Stimulated activated CD4-positive, alpha-beta T cell treated with anti-CD3 and anti-CD28 coated beads, Interleukin-15, amount 100 ng/mL, for 24 hours (primary cell): ENCODE data around the gene ITPKC.

ENCODE experiments used
- DNase-seq: peaks from one replicate; pipeline ENCODE4 v3.0.0-alpha.2; 2020

Gene ITPKC

GRCh38 chr19:40690693-40691420, 26.1 kb upstream of the ITPKC start:
- DNase-seq, result peak; percentile 93

DNA sequence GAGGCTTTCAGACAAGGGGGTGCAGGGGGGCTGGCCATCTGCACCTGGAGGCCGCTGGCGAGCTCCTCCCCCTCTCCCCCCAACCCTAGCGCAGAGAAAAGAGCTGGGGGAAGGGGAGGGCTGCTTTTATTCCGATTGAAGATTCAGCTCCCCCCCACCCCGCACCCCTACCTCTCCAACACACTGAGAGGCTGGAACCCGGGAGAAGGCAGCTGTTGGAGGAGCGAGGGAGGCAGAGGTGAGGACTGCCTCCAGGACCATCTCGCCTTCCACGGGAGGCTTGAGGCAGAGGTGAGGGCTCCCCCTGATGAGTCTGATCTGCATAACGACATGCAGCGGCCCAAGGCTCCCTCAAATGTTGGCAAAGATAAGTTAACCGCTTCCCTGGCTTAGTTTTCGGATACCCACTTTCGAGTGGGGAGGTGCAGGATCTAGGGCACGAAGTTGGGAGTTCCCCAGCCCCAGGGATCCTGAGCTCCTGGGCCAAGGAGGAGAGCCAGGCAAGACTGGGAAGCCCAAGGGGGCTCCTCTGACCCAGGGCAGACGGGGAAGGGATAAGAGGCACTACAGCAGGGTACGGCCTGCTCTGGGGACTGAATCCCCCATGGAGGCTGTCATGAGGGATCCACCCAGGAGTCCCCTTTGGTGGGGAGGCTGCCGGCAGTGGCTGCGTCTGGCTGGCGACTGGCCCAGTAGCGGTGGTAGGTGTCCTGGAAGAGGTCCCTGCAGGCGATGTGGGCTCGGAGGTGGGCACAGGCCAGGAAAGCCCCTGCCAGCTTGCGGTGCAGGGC, 25.3 kb upstream of the ITPKC start:
- peak; percentile 22 for DNase-seq

- no peak for DNase-seq
Observed at GRCh38 chr19:40692212-40692551, 24.7 kb upstream of the ITPKC start.

DNA sequence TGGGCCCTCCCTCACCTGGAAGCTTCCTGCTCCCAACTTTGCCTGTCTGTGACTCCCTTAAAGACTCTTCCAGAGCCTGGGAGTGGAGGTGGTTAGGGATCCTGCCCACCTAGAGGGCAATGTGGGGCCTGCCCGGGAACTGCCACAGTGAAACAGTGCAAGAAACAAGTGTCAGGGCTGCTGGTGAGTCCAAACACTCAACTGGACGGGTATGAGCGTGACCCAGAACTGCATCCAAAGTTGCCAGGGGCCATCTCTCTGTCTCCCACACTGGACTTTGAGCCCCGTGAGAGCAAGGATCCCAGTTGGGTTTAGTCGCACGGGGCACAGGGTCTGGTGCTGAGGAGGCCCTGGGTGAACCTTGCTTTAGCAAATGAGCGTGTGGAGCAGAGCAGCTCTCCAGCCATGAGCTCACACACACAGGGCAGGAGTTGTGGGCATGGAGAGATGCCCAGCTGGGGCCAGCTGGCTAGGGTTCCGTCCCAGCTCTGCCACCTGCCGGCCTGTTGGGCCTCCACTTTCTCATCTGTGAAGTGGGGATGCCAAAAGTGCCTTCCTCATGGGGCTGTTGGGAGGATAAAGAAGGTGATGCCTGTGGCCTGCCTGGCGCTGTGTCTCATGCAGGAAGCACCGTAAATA, 23.6 kb upstream of the ITPKC start:
- DNase-seq, result no peak

DNA sequence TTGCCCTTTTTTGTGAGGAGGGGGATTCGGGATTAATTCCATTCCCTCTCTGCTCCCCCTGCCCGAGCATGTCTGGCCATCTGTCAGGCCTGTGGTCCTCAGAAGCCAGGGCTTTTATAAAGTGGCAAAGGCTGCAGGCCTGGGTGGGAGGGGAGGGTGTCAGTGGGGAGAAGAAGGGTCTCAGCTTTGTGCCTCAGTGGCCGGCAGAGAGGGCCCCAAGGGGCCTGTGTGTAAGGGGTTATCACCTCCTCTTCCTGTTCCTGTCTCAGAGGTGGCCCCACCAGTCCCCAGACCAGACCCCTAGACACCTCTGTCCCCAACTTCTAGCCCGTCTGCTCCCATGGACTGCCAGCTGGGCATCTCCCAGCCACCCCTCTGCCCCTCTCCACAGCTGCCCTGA, 23.0 kb upstream of the ITPKC start:
- DNase-seq, result no peak

DNA sequence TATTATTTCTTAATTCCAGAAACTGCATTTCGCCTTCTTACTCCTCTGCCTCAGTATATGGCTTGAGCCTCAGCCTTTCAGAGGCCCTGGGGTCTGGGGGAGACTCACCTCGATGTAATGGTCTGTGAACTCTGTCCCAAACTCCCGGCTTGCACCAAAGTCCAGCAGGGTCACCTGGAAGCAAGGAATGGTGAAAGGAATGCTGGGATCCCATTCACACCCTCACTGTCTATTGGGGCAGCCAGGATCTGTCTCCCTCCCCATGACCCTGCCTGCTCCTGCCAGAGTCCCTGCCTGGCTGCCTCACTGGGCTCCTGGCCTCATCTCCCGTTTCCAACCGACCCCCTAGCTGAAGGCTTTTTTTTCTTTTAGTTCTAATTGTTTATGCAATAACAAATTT, 21.0 kb upstream of the ITPKC start:
- DNase-seq, result no peak

DNA sequence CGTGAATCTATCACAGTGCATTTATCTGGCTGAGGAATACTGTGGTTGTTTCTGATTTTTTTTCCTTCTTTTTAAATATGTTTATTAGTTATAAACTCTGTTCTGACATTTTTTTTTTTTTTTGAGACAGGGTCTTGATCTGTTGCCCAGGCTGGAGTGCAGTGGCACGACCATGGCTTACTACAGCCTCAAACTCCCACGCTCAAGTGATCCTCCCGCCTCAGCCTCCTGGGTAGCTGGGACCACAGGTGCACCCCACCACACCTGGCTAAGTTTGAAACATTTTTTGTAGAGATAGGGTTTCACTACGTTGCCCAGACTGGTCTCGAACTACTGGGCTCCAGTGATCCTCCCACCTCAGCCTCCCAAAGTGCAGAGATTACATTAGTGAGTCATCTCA, 19.9 kb upstream of the ITPKC start:
- no peak for DNase-seq

GRCh38 chr19:40700083-40700482, 16.8 kb upstream of the ITPKC start:
- DNase-seq, result no peak

DNA sequence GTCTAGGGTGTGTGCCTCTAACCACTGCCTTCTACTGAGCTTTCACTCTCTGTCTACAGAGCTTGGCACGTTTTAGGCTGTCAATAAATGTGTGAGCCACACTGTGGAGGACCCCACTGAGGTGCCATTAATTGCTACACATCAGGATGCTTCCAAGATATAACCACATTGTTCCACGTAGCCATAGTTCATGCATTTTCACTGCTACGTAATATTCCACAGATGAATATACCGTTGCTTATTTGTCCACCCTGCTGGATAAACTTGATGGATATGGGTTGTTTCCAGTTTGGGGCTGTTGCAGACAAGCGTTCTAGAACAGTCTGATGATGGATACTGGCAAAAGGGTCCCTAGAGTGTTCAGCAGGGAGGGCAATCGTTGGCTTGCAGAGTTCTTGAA, 15.2 kb upstream of the ITPKC start:
- DNase-seq, result no peak

- DNase-seq, result no peak
Observed at GRCh38 chr19:40702337-40703012, 14.4 kb upstream of the ITPKC start.

GRCh38 chr19:40703029-40703755, 13.7 kb upstream of the ITPKC start:
- DNase-seq, result no peak

DNA sequence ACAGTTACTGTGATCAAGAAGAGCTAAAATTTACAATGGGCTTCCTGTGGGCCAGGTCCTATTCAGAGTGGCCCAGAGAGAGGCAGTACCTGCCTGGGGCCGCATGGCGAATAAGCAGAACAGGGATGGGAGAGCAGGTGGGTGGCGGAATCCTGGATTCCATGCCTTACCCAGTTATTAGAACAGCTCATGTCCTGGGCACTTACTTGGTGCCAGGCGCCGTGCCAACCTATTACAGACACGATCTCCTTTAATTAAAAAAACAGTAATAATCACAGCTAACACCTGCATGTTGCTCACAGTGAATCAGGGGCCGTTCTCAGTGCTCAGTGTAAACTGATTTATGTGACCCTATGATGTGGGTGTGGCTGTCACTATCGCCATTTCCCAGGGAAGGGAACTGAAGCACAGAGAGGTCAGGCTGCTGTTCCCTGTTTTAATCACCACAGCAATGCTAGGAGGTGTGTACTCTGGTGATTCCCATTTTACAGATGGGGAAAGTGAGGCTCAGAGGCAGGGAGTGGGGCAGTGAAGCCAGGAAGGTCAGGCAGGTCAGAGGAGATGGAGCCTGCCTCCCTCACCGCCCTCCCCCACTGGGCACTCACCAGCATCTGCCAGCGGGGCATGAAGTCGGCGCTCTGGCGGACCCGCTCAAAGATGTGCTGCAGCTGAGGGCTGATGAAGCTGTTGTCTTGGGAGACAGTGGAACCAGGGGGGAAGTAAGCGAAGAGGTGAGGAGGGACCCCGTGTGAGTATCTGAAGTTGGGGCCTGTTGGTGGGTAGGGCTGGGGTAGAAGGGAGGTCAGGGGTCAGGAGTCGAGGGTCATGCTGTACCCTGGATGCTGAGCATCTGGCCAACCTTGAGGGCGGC, 12.2 kb upstream of the ITPKC start:
- DNase-seq, result no peak

DNA sequence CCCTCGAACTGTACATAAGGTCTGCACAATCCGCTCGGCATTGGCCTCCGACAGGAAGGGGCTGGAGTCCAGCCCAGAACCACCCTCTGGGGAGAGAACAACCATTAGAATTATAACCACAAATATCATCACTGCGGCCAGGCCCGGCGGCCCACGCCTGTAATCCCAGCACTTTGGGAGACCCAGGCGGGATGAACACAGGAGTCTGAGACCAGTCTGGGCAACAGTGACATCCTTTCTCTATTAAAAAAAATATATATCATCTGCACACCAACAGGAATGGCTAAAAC, 11.6 kb upstream of the ITPKC start:
- DNase-seq, result no peak

GRCh38 chr19:40705950-40706619, 10.8 kb upstream of the ITPKC start:
- DNase-seq, result no peak

GRCh38 chr19:40707615-40708014, 9.3 kb upstream of the ITPKC start:
- no peak for DNase-seq

GRCh38 chr19:40709817-40710216, 7.1 kb upstream of the ITPKC start:
- DNase-seq, result no peak

DNA sequence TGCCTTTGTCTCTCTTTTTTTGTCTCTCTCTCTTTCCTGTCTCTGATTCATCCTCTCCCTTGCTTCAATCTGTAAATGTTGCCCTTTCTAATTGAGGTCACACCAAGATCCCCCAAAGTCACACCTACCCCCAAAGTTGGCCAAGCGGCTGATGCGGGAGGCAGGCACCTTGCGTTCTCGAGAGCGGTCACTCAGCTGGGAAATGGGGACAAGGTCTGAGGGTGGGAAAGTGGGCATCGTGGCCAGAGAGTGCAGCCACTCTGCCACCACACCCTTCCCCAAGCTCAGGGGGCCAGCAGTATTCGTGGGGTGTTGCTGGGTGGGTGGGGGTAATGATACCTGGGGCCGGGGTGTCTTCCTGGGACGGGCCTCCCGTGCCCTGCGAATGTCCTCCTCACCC, 3.0 kb upstream of the ITPKC start:
- DNase-seq, result no peak

DNA sequence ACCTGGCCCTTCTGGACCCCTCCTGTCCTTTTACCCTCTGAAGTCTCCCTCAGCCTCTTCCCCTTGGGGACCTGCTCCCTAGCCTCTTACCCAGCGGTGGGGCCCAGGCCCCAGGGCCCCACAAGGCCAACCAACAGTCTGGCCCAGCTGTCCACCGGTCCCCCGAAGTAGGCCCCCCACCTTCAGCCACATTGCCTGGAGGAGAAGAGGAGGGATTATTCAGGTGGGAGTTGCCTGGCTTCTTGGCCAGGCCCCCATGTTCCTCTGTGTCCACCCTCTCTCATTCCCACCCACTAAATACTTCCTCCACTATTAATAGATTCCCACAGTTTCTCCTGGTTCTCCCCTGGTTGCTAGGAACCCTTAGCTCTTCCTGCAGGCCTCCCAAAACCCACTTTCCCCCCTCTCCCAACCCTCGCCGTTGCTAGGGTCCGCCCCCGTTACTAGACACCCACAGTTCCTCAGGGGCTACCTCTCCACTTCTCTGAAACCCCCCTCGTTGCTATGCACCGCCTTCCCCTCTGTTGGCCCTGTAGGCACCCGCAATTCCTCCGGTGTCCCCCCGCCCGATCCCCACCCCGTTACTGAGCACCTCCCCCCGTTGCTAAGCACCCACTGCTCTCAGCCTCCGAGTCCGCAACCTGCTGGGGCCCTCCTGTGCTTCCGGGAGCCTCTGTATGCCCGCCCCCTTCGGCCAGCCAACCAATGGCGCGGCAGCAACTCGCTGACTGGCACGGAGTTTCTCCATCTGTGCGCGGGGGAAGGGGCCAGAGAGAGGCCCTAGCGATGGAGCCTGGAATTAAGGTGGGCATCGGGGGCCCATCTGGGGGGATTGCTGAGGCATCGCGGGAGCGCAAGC, 2.2 kb upstream of the ITPKC start:
- DNase-seq, result peak; percentile 95

DNA sequence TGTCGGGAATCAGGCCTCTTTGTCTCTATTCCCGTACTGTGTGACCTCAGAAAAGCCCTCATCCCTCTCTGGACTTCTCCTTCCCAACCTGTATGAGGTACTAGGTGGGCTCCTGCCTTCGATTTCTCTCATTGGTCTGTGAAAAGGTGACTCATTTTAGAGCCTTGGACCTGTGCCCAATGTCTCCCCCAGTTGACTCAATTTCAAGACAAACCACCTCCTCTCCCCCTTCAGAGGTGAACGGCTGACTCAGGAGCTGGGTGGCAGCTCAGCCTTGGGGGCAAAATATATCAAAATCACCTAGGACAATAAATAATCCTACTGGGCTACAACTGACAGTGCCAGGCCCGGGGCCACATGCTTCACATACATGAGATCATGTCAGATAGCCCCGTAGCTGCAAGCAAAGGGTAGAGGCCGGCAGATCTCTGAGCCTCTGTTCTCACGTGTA, 856 bp upstream of the ITPKC start:
- peak; percentile 82 for DNase-seq

DNA sequence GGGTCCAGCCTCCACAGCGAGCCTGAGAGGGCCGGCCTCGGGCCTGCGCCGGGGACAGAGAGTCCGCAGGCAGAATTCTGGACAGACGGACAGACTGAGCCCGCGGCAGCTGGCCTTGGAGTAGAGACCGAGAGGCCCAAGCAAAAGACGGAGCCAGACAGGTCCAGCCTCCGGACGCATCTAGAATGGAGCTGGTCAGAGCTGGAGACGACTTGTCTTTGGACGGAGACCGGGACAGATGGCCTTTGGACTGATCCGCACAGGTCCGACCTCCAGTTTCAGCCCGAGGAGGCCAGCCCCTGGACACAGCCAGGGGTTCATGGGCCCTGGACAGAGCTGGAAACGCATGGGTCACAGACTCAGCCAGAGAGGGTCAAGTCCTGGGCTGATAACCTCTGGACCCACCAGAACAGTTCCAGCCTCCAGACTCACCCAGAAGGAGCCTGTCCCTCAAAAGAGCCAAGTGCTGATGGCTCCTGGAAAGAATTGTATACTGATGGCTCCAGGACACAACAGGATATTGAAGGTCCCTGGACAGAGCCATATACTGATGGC, 490 bp downstream of the ITPKC start:
- no peak for DNase-seq
